ENCODE results near the gene ZDHHC24.
"Not testable (repeated sequence)": the region's sequence is repeated elsewhere in the genome, so short reads cannot be mapped to it uniquely, and the experiment has no call there.

DNA sequence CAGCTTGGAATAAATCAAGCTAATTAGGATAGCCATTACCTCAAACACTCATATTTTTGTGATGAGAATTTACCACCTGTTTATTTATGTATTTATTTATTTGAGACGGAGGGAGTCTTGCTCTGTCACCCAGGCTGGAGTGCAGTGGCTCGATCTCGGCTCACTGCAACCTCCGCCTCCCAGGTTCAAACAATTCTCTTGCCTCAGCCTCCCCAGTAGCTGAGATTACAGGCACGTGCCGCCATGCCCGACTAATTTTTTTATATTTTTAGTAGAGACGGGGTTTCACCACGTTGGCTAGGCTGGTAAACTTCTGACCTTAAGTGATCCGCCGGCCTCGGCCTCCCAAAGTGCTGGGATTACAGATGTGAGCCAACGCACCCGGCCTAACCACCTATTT, 896 bp downstream of the ZDHHC24 start:
- not testable (repeated sequence) for TF ChIP-seq CTCF, POLR2A, POLR2AphosphoS5 (IDR thresholded peaks at IDR 0.05)

All from prostate gland (tissue), 2 donors.